HepG2 (cell line): ENCODE measurements around the gene UNC5CL. TPM values are rescaled to one million over a fixed set of nuclear protein-coding genes. Genes with fewer than 3 reads are reported as not detected.

Experiments used
- DNMT1 ChIP-seq: sonication (generic); formaldehyde crosslinking; IDR thresholded peaks from 2 replicates; pipeline ENCODE4 v1.5.1; 2020; ENCODE audit warnings: mild to moderate bottlenecking, missing genetic modification reagents
- ELF4 ChIP-seq: sonication (generic); formaldehyde crosslinking; IDR thresholded peaks from 2 replicates; pipeline ENCODE4 v1.5.0; 2020; ENCODE audit warnings: missing genetic modification reagents, mild to moderate bottlenecking, moderate library complexity, borderline replicate concordance
- ERF ChIP-seq: IDR thresholded peaks from 2 replicates; pipeline ENCODE4 v1.6.1; 2018; ENCODE audit warnings: missing biosample characterization, missing genetic modification reagents
- FLYWCH1 ChIP-seq: sonication (generic); formaldehyde crosslinking; IDR thresholded peaks from 2 replicates; pipeline ENCODE4 v1.8.1; 2023; ENCODE audit warnings: mild to moderate bottlenecking, missing genetic modification reagents
- FUBP1 ChIP-seq: sonication (generic); formaldehyde crosslinking; IDR thresholded peaks from 2 replicates; pipeline ENCODE4 v1.5.1; 2020; ENCODE audit warnings: missing genetic modification reagents, mild to moderate bottlenecking, borderline replicate concordance
- HINFP ChIP-seq: sonication (generic); formaldehyde crosslinking; IDR thresholded peaks from 2 replicates; pipeline ENCODE4 v1.4.0; 2020; ENCODE audit warnings: low read depth, mild to moderate bottlenecking, missing genetic modification reagents
- HOXD1 ChIP-seq: sonication (generic); formaldehyde crosslinking; IDR thresholded peaks from 2 replicates; pipeline ENCODE4 v1.5.0; 2020; ENCODE audit warnings: missing genetic modification reagents
- NFYC ChIP-seq: IDR thresholded peaks from 2 replicates; pipeline ENCODE4 v1.6.1; 2016; ENCODE audit warnings: missing genetic modification reagents, missing compliant biosample characterization
- PBX2 ChIP-seq: IDR thresholded peaks from 2 replicates; pipeline ENCODE4 v1.6.1; 2016; ENCODE audit warnings: control low read depth
- PLRG1 ChIP-seq: fragments of 450-650 bp; conservative IDR thresholded peaks from 2 replicates; pipeline ENCODE4 v1.6.1; 2016
- RBM22 ChIP-seq: fragments of 200-400 bp; formaldehyde crosslinking; optimal IDR thresholded peaks from 2 replicates; pipeline ENCODE3; 2017; ENCODE audit warnings: mild to moderate bottlenecking, low read length, moderate library complexity
- SOX13 ChIP-seq, 3 experiments: fragments of 450-650 bp in 1 of 3; sonication (generic) in 1 of 3; formaldehyde crosslinking in 1 of 3; IDR thresholded peaks in 2 of 3; conservative IDR thresholded peaks in 1 of 3; 2 replicates each; pipeline versions ENCODE4 v1.5.0 to v1.6.1; 2016 to 2020; ENCODE audit warnings: antibody characterized with exemption in 1 of 3, mild to moderate bottlenecking in 1 of 3, missing compliant biosample characterization in 1 of 3, missing genetic modification reagents in 1 of 3, moderate library complexity in 1 of 3
- ZBTB1 ChIP-seq: sonication (generic); formaldehyde crosslinking; IDR thresholded peaks from 2 replicates; pipeline ENCODE4 v1.4.0; 2020; ENCODE audit warnings: missing genetic modification reagents, borderline replicate concordance
- ZBTB8A ChIP-seq: sonication (generic); formaldehyde crosslinking; IDR thresholded peaks from 2 replicates; pipeline ENCODE4 v1.4.0; 2020; ENCODE audit warnings: mild to moderate bottlenecking, low read depth, missing genetic modification reagents, borderline replicate concordance
- ZNF281 ChIP-seq: sonication (generic); formaldehyde crosslinking; IDR thresholded peaks from 2 replicates; pipeline ENCODE4 v1.4.0; 2020; ENCODE audit warnings: missing genetic modification reagents, borderline replicate concordance
- ZNF337 ChIP-seq: sonication (generic); formaldehyde crosslinking; IDR thresholded peaks from 2 replicates; pipeline ENCODE4 v1.5.1; 2020; ENCODE audit warnings: missing genetic modification reagents, low read depth, mild to moderate bottlenecking, borderline replicate concordance
- ZNF382 ChIP-seq: sonication (generic); formaldehyde crosslinking; IDR thresholded peaks from 2 replicates; pipeline ENCODE4 v1.5.0; 2020; ENCODE audit warnings: missing genetic modification reagents, mild to moderate bottlenecking, borderline replicate concordance
- ZNF547 ChIP-seq: sonication (generic); formaldehyde crosslinking; IDR thresholded peaks from 2 replicates; pipeline ENCODE4 v1.5.1; 2020; ENCODE audit warnings: mild to moderate bottlenecking, missing genetic modification reagents
- ZNF704 ChIP-seq: sonication (generic); formaldehyde crosslinking; IDR thresholded peaks from 2 replicates; pipeline ENCODE4 v1.8.1; 2023; ENCODE audit warnings: mild to moderate bottlenecking, inconsistent platforms, moderate library complexity, missing genetic modification reagents, borderline replicate concordance
- ZNF777 ChIP-seq: sonication (generic); formaldehyde crosslinking; IDR thresholded peaks from 2 replicates; pipeline ENCODE4 v1.4.0; 2020; ENCODE audit warnings: missing genetic modification reagents
- polyA plus RNA-seq, 8 experiments: library from polyadenylated mRNA; depleted of rRNA in 3 of 8; stranded (reverse) in 7 of 8; unstranded in 1 of 8; fragments of >200 nt; fragmentation: Illumina TruSeq in 4 of 8; extraction: Trizol in 4 of 8; gene quantifications; 2 replicates each; pipeline versions ENCODE4 v1.2.1 to v1.2.3, GENCODE V29; 2011 to 2016; ENCODE audit warnings: low read depth in 4 of 8, missing spikeins in 1 of 8, mixed read lengths in 1 of 8; ENCODE audit not compliant: insufficient read depth in 1 of 8
- total RNA-seq, 5 experiments: library from RNA; depleted of rRNA; stranded (reverse); fragments of >200 nt; fragmentation: Illumina TruSeq; extraction: Trizol; gene quantifications; 2 replicates each; pipeline ENCODE4 v1.2.3, GENCODE V29; 2016; ENCODE audit warnings: low read depth in 1 of 5

UNC5CL gene
- total and polyA plus RNA-seq, 2 of the 13 experiments (the other 11 are each of a cell fraction or from before 2014, with no cell fraction given): 2.4 to 2.5 TPM

- TF ChIP-seq ZNF337 (CRISPR knock-in tag) (no peak), ERF (peak; percentile 70), NFYC (CRISPR knock-in tag) (no peak), PLRG1 (no peak), ZBTB8A (CRISPR knock-in tag) (no peak), ZNF382 (CRISPR knock-in tag) (no peak), ELF4 (no peak), HINFP (CRISPR knock-in tag) (0 out of 2 replicates have a peak, but pooled peaks have one; percentile 53), FUBP1 (CRISPR knock-in tag) (no peak), RBM22 (peak; percentile 67), ZBTB1 (CRISPR knock-in tag) (no peak), HOXD1 (CRISPR knock-in tag) (peak; percentile 82; the same call in 1 of the 2 replicates), ZNF704 (CRISPR knock-in tag) (peak; percentile 68; the same call in 1 of the 2 replicates), SOX13 (IDR thresholded peaks at IDR 0.05) (no peak), SOX13 (CRISPR knock-in tag; conservative IDR thresholded peaks at IDR 0.05 in 1 of 2, IDR thresholded peaks at IDR 0.05 in 1 of 2) (peak in 1 of 2 experiments; percentile 23; a peak in 1 of 4 replicates), PBX2 (CRISPR knock-in tag) (no peak), ZNF281 (CRISPR knock-in tag) (no peak), DNMT1 (CRISPR knock-in tag) (peak; percentile 94), FLYWCH1 (CRISPR knock-in tag) (no peak), ZNF777 (CRISPR knock-in tag) (peak; percentile 39; the same call in 1 of the 2 replicates), ZNF547 (CRISPR knock-in tag) (peak; percentile 91)
These were observed 11.0 kb downstream of the UNC5CL start (continued) for GRCh38 chr6:41027799-41028560.
